Pons (tissue), 1 donor: ENCODE measurements around the gene MGMT.

ENCODE experiments used
- DNase-seq: peaks from one replicate; pipeline ENCODE4 v3.0.0-alpha.2; 2016; ENCODE audit warnings: low spot score

MGMT gene

GRCh38 chr10:129730272-129730992 is 263.4 kb downstream of the MGMT start:
- no peak for DNase-seq

- DNase-seq: no peak
Measured at GRCh38 chr10:129730993-129731325, 263.9 kb downstream of the MGMT start.

- DNase-seq: no peak
Measured at GRCh38 chr10:129740532-129741279, 273.7 kb downstream of the MGMT start.

GRCh38 chr10:129741280-129741977 is 274.4 kb downstream of the MGMT start:
- DNase-seq: no peak

GRCh38 chr10:129741978-129742741 is 275.1 kb downstream of the MGMT start:
- no peak for DNase-seq

- no peak for DNase-seq
Measured at GRCh38 chr10:129742742-129743550, 275.9 kb downstream of the MGMT start.

- DNase-seq: no peak
Measured at GRCh38 chr10:129743738-129744133, 276.7 kb downstream of the MGMT start.

- DNase-seq: no peak
Measured at GRCh38 chr10:129744134-129745111, 277.4 kb downstream of the MGMT start.

GRCh38 chr10:129745186-129745750 is 278.2 kb downstream of the MGMT start:
- DNase-seq: no peak

GRCh38 chr10:129754211-129755050 is 287.4 kb downstream of the MGMT start:
- DNase-seq: no peak

- DNase-seq: no peak
Measured at GRCh38 chr10:129755158-129755591, 288.1 kb downstream of the MGMT start.

- no peak for DNase-seq
Measured at GRCh38 chr10:129755621-129756020, 288.6 kb downstream of the MGMT start.

GRCh38 chr10:129756912-129757901 is 290.2 kb downstream of the MGMT start:
- no peak for DNase-seq

- no peak for DNase-seq
Measured at GRCh38 chr10:129758207-129759021, 291.4 kb downstream of the MGMT start.

- DNase-seq: no peak
Measured at GRCh38 chr10:129759214-129760002, 292.4 kb downstream of the MGMT start.

GRCh38 chr10:129760003-129760315 is 292.9 kb downstream of the MGMT start:
- DNase-seq: no peak
